H9 (cell line): ENCODE measurements around the gene BARHL2. TPM values are rescaled to one million over a fixed set of nuclear protein-coding genes. Genes with fewer than 3 reads are reported as not detected.

ENCODE experiments used
- DNase-seq: peaks from one replicate; pipeline ENCODE4 v3.0.0-alpha.2; 2017
- H2AFZ ChIP-seq: one replicate; pipeline ENCODE4 v1.6.1; 2013; ENCODE audit warnings: mild to moderate bottlenecking, low read length, control low read depth, moderate library complexity
- H2AK5ac ChIP-seq: 2 replicates; pipeline ENCODE4 v1.6.1; 2013; ENCODE audit warnings: low read length, control low read depth, mixed read lengths; ENCODE audit not compliant: insufficient read length
- H2BK120ac ChIP-seq: one replicate; pipeline ENCODE4 v1.6.1; 2013; ENCODE audit warnings: low read depth, mild to moderate bottlenecking, low read length, control low read depth, inconsistent platforms; ENCODE audit not compliant: poor library complexity, severe bottlenecking
- H2BK12ac ChIP-seq: 2 replicates; pipeline ENCODE4 v1.6.1; 2013; ENCODE audit warnings: low read length, control low read depth, mixed read lengths, low read depth; ENCODE audit not compliant: insufficient read length
- H2BK15ac ChIP-seq: 2 replicates; pipeline ENCODE4 v1.6.1; 2013; ENCODE audit warnings: low read depth, low read length, control low read depth
- H2BK20ac ChIP-seq: one replicate; pipeline ENCODE4 v1.6.1; 2013; ENCODE audit warnings: low read depth, mild to moderate bottlenecking, low read length, control low read depth, inconsistent platforms; ENCODE audit not compliant: poor library complexity, severe bottlenecking
- H2BK5ac ChIP-seq: 2 replicates; pipeline ENCODE4 v1.6.1; 2013; ENCODE audit warnings: low read length, control low read depth, mixed read lengths; ENCODE audit not compliant: insufficient read length
- H3K14ac ChIP-seq: 2 replicates; pipeline ENCODE4 v1.6.1; 2013; ENCODE audit warnings: low read length, control low read depth; ENCODE audit not compliant: insufficient read depth
- H3K18ac ChIP-seq: 2 replicates; pipeline ENCODE4 v1.6.1; 2013; ENCODE audit warnings: low read depth, mild to moderate bottlenecking, mixed read lengths, low read length, control low read depth; ENCODE audit not compliant: insufficient read length
- H3K23ac ChIP-seq: 2 replicates; pipeline ENCODE4 v1.6.1; 2013; ENCODE audit warnings: low read length, control low read depth, mixed read lengths, low read depth; ENCODE audit not compliant: insufficient read length
- H3K23me2 ChIP-seq: 2 replicates; pipeline ENCODE4 v1.6.1; 2013; ENCODE audit warnings: low read depth, mild to moderate bottlenecking, mixed read lengths, low read length, control low read depth; ENCODE audit not compliant: insufficient read length, poor library complexity, severe bottlenecking
- H3K27ac ChIP-seq: 2 replicates; pipeline ENCODE4 v1.5.1; 2013; ENCODE audit warnings: low read length, control low read depth, mixed read lengths, low read depth; ENCODE audit not compliant: insufficient read length
- H3K27me3 ChIP-seq: 2 replicates; pipeline ENCODE4 v1.6.1; 2013; ENCODE audit warnings: low read length, control low read depth, inconsistent platforms; ENCODE audit not compliant: insufficient read depth
- H3K4ac ChIP-seq: 2 replicates; pipeline ENCODE4 v1.6.1; 2013; ENCODE audit warnings: low read depth, mild to moderate bottlenecking, control low read depth, inconsistent platforms, low read length, moderate library complexity
- H3K4me1 ChIP-seq: 2 replicates; pipeline ENCODE4 v1.6.1; 2013; ENCODE audit warnings: low read length, control low read depth, inconsistent platforms; ENCODE audit not compliant: insufficient read depth
- H3K4me2 ChIP-seq: 2 replicates; pipeline ENCODE4 v1.6.1; 2013; ENCODE audit warnings: low read length, control low read depth, mixed read lengths; ENCODE audit not compliant: insufficient read length, insufficient read depth
- H3K56ac ChIP-seq: 2 replicates; pipeline ENCODE4 v1.6.1; 2013; ENCODE audit warnings: low read depth, mild to moderate bottlenecking, mixed read lengths, low read length, control low read depth; ENCODE audit not compliant: insufficient read length
- H3K79me1 ChIP-seq: 2 replicates; pipeline ENCODE4 v1.6.1; 2013; ENCODE audit warnings: low read depth, mild to moderate bottlenecking, moderate library complexity, low read length, control low read depth, inconsistent platforms; ENCODE audit not compliant: insufficient read depth, poor library complexity, severe bottlenecking
- H3K79me2 ChIP-seq: 2 replicates; pipeline ENCODE4 v1.6.1; 2013; ENCODE audit warnings: low read length, control low read depth, inconsistent platforms; ENCODE audit not compliant: insufficient read depth
- H3K9ac ChIP-seq: 2 replicates; pipeline ENCODE4 v1.6.1; 2013; ENCODE audit warnings: low read length, control low read depth, mixed read lengths; ENCODE audit not compliant: insufficient read length; ENCODE audit errors: extremely low read depth
- H3K9me3 ChIP-seq: one replicate; pipeline ENCODE4 v1.6.1; 2013; ENCODE audit warnings: low read depth, low read length, inconsistent platforms; ENCODE audit not compliant: control insufficient read depth
- H3T11ph ChIP-seq: one replicate; pipeline ENCODE4 v1.6.1; 2013; ENCODE audit warnings: mild to moderate bottlenecking, low read length, control low read depth, inconsistent platforms
- H4K20me1 ChIP-seq: one replicate; pipeline ENCODE4 v1.6.1; 2013; ENCODE audit not compliant: control insufficient read depth, insufficient read length, insufficient read depth
- H4K5ac ChIP-seq: 2 replicates; pipeline ENCODE4 v1.6.1; 2013; ENCODE audit warnings: low read depth, mild to moderate bottlenecking, mixed read lengths, low read length, control low read depth; ENCODE audit not compliant: insufficient read length
- H4K8ac ChIP-seq: replicated peaks from 2 replicates; pipeline ENCODE4 v1.6.1; 2013; ENCODE audit warnings: low read length, control low read depth, mixed read lengths, low read depth; ENCODE audit not compliant: insufficient read length
- H4K91ac ChIP-seq: 2 replicates; pipeline ENCODE4 v1.6.1; 2013; ENCODE audit warnings: low read depth, mild to moderate bottlenecking, moderate library complexity, mixed read lengths, low read length, control low read depth; ENCODE audit not compliant: insufficient read length
- H3K27ac Mint-ChIP-seq, 3 experiments: 2 replicates in 2 of 3; 3 replicates in 1 of 3; pipeline ENCODE4 v1.8.0; 2020 to 2021; ENCODE audit warnings: mixed read lengths in 3 of 3, mild to moderate bottlenecking in 1 of 3, moderate library complexity in 1 of 3
- H3K27me3 Mint-ChIP-seq: 2 replicates; pipeline ENCODE4 v1.8.0; 2021; ENCODE audit warnings: low read depth, mild to moderate bottlenecking, moderate library complexity, mixed read lengths
- H3K36me3 Mint-ChIP-seq, 3 experiments: 2 replicates in 2 of 3; 3 replicates in 1 of 3; pipeline ENCODE4 v1.8.0; 2020 to 2021; ENCODE audit warnings: low read depth in 3 of 3, mixed read lengths in 3 of 3; ENCODE audit not compliant: insufficient read depth in 1 of 3
- H3K4me1 Mint-ChIP-seq, 2 experiments: 2 replicates each; pipeline ENCODE4 v1.8.0; 2020; ENCODE audit warnings: mixed read lengths in 2 of 2
- H3K4me3 Mint-ChIP-seq, 2 experiments: 2 replicates in 1 of 2; 3 replicates in 1 of 2; pipeline ENCODE4 v1.8.0; 2020 to 2021; ENCODE audit warnings: mild to moderate bottlenecking in 2 of 2, mixed read lengths in 2 of 2, moderate library complexity in 1 of 2
- H3K9me3 Mint-ChIP-seq, 2 experiments: 2 replicates in 1 of 2; 3 replicates in 1 of 2; pipeline ENCODE4 v1.8.0; 2020; ENCODE audit warnings: mild to moderate bottlenecking in 2 of 2, mixed read lengths in 2 of 2, moderate library complexity in 1 of 2
- WGBS: extraction: QIAGEN DNeasy Blood & Tissue Kit; methylation state at CpG from one replicate; pipeline ENCODE4 v1.1.7; 2013; ENCODE audit warnings: missing lambda C conversion rate, low lambda C conversion rate, mixed read lengths; ENCODE audit not compliant: insufficient read length; ENCODE audit errors: extremely low coverage; 5-methylcytosine and 5-hydroxymethylcytosine counted together
- total RNA-seq: library from RNA; stranded (reverse); gene quantifications from 2 replicates; pipeline ENCODE4 v1.2.1, GENCODE V29; 2021
- TF ChIP-seq, protein P1 (sequence below): fragments of 200-600 bp; sonication (generic); conservative IDR thresholded peaks from 3 replicates; pipeline ENCODE4 v1.8.0; 2021; ENCODE audit warnings: antibody characterized with exemption, mild to moderate bottlenecking

The BARHL2 gene
- total RNA-seq, 1 experiment from 2014 or later, result not detected

GRCh38 chr1:90720145-90720636 is 3.1 kb upstream of the BARHL2 start:
- TF ChIP-seq, protein P1, sequence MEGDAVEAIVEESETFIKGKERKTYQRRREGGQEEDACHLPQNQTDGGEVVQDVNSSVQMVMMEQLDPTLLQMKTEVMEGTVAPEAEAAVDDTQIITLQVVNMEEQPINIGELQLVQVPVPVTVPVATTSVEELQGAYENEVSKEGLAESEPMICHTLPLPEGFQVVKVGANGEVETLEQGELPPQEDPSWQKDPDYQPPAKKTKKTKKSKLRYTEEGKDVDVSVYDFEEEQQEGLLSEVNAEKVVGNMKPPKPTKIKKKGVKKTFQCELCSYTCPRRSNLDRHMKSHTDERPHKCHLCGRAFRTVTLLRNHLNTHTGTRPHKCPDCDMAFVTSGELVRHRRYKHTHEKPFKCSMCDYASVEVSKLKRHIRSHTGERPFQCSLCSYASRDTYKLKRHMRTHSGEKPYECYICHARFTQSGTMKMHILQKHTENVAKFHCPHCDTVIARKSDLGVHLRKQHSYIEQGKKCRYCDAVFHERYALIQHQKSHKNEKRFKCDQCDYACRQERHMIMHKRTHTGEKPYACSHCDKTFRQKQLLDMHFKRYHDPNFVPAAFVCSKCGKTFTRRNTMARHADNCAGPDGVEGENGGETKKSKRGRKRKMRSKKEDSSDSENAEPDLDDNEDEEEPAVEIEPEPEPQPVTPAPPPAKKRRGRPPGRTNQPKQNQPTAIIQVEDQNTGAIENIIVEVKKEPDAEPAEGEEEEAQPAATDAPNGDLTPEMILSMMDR, result no peak
- H3K36me3 Mint-ChIP-seq, result no peaks in the 10 kb centered on the region; a peak in 1 of 7 replicates
- no peaks in the 10 kb centered on the region for H4K20me1 ChIP-seq
- no CpG with 5 or more reads among the region's 14 CpGs for WGBS
- no peak overlapping the region for H3K18ac ChIP-seq
- H3K4me1 ChIP-seq, result no peaks in the 10 kb centered on the region
- no peaks in the 10 kb centered on the region for H3K9me3 ChIP-seq
- H2AFZ ChIP-seq, result no peak overlapping the region
- no peak overlapping the region for H3K23ac ChIP-seq
- no peak overlapping the region for H2BK120ac ChIP-seq
- no peak overlapping the region for H4K91ac ChIP-seq
- H3K27me3 ChIP-seq, result peaks cover 85% of the 10 kb centered on the region
- no peak overlapping the region for H3K56ac ChIP-seq
- H3K4ac ChIP-seq, result no peak overlapping the region
- H3K4me2 ChIP-seq, result peak overlapping the region; percentile 58
- no peak overlapping the region for H3K14ac ChIP-seq
- no peak overlapping the region for H2BK5ac ChIP-seq
- no peak overlapping the region for H2BK15ac ChIP-seq
- H3K79me1 ChIP-seq, result no peaks in the 10 kb centered on the region
- DNase-seq, result no peak
- no peak overlapping the region for H4K8ac ChIP-seq
- no peak overlapping the region for H4K5ac ChIP-seq
- H3K4me1 Mint-ChIP-seq, result peaks cover 33 to 58% of the 10 kb centered on the region in 2 experiments
- no peak overlapping the region for H3K27ac Mint-ChIP-seq
- peaks cover 11 to 14% of the 10 kb centered on the region in 2 experiments; a peak in 3 of 5 replicates for H3K9me3 Mint-ChIP-seq
- no peak overlapping the region for H3T11ph ChIP-seq
- no peak overlapping the region for H3K9ac ChIP-seq
- H3K23me2 ChIP-seq, result peaks cover 12% of the 10 kb centered on the region
- H2BK12ac ChIP-seq, result no peak overlapping the region
- H3K4me3 Mint-ChIP-seq, result peak overlapping the region in 1 of 2 experiments; percentile 71; a peak in 4 of 5 replicates
- no peak overlapping the region for H2BK20ac ChIP-seq
- no peak overlapping the region for H3K27ac ChIP-seq
- H3K79me2 ChIP-seq, result no peaks in the 10 kb centered on the region
- peaks cover 98% of the 10 kb centered on the region for H3K27me3 Mint-ChIP-seq
- no peak overlapping the region for H2AK5ac ChIP-seq
